Stimulated activated naive CD8-positive, alpha-beta T cell treated with anti-CD3 and anti-CD28 coated beads, Interleukin-15, amount 100 ng/mL, for 72 hours (primary cell): ENCODE results near the gene UGT1A10.
A peak's percentile ranks its signal among the peaks of the same experiment; 100 is the strongest.
"Not testable (repeated sequence)": the region's sequence is repeated elsewhere in the genome, so short reads cannot be mapped to it uniquely, and the experiment has no call there.

Source experiments
- ATAC-seq: fragments of 150-1000 bp; cut with Tn5 transposase; 2 replicates; pipeline ENCODE4 v1.10.0; 2021; ENCODE audit warnings: mild to moderate bottlenecking, moderate library complexity
- DNase-seq, 2 donors: peaks; one replicate each; pipeline ENCODE4 v3.0.0; 2021 to 2022
- H3K27ac Mint-ChIP-seq, 2 donors: one replicate each; pipeline ENCODE4 v1.8.0; 2022; ENCODE audit warnings: mild to moderate bottlenecking in 2 of 2, mixed read lengths in 2 of 2, moderate library complexity in 2 of 2
- H3K27me3 Mint-ChIP-seq: one replicate; pipeline ENCODE4 v1.8.0; 2022; ENCODE audit warnings: mixed read lengths
- H3K4me1 Mint-ChIP-seq: one replicate; pipeline ENCODE4 v1.8.0; 2022; ENCODE audit warnings: mild to moderate bottlenecking, mixed read lengths
- H3K4me3 Mint-ChIP-seq, 2 donors: one replicate each; pipeline ENCODE4 v1.8.0; 2022; ENCODE audit warnings: mild to moderate bottlenecking in 2 of 2, mixed read lengths in 2 of 2, moderate library complexity in 1 of 2
- H3K9me3 Mint-ChIP-seq, 2 donors: one replicate each; pipeline ENCODE4 v1.8.0; 2022; ENCODE audit warnings: mixed read lengths in 2 of 2

The UGT1A10 gene

DNA sequence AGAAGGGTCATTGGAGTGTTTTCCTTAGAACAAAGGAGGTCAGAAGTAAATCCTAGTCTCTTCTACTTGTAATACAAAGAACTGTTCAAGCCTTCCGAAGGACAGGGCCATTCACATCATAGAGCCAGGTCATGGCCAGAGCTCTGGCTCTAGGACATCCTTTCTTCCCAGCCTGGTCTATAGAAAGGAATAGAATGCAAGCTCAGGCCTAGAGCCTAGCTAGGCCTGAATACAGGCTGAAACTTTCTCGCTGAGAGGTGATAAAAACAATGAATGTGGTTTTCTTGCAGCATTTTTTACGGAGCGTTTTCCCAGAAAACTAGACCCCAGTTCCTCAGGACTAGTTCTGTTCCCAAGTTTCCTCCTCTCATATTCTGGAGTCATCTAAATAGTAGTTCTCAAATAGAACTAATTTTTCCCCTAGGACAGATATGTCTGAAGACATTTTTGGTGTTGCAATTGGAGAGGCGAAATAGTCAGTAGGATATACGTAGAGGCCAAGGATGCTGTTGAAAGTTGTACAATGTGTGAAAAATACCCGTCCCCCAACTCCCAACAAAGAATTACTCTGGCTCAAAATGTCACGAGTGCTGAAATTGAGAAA is 63.3 kb downstream of the UGT1A10 start:
- no peak for DNase-seq
- Mint-ChIP-seq H3K9me3 (peaks cover 0 to 8% of the 10 kb centered on the region in 2 donors), H3K4me1 (no peaks in the 10 kb centered on the region), H3K27ac (no peak overlapping the region), H3K4me3 (no peak overlapping the region), H3K27me3 (no peaks in the 10 kb centered on the region)
- ATAC-seq: no peak

GRCh38 chr2:233700028-233700635 is 63.9 kb downstream of the UGT1A10 start:
- no peak for ATAC-seq
- H3K4me3 Mint-ChIP-seq: no peak overlapping the region
- no peak overlapping the region for H3K27ac Mint-ChIP-seq

DNA sequence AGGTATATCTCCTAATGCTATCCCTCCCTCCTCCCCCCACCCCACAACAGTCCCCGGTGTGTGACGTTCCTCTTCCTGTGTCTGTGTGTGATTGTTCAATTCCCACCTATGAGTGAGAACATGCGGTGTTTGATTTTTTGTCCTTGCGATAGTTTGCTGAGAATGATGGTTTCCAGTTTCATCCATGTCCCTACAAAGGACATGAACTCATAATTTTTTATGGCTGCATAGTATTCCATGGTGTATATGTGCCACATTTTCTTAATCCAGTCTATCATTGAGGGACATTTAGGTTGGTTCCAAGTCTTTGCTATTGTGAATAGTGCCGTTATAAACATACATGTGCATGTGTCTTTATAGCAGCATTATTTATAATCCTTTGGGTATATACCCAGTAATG is 64.6 kb downstream of the UGT1A10 start:
- H3K9me3 Mint-ChIP-seq, DNase-seq, H3K27me3 Mint-ChIP-seq, ATAC-seq, H3K4me3 Mint-ChIP-seq, H3K27ac Mint-ChIP-seq, H3K4me1 Mint-ChIP-seq: not testable (repeated sequence)

More at GRCh38 chr2:233700028-233700635, 63.9 kb downstream of the UGT1A10 start:
- H3K9me3 Mint-ChIP-seq: peaks cover 0 to 8% of the 10 kb centered on the region in 2 donors
- no peak for DNase-seq
- H3K27me3 Mint-ChIP-seq: no peaks in the 10 kb centered on the region
- H3K4me1 Mint-ChIP-seq: no peaks in the 10 kb centered on the region

GRCh38 chr2:233702238-233702637 is 66.0 kb downstream of the UGT1A10 start:
- DNase-seq (no peak), ATAC-seq (no peak)
- Mint-ChIP-seq H3K4me1 (no peaks in the 10 kb centered on the region), H3K27ac (no peak overlapping the region), H3K27me3 (no peaks in the 10 kb centered on the region), H3K4me3 (no peak overlapping the region), H3K9me3 (peaks cover 0 to 8% of the 10 kb centered on the region in 2 donors)

DNA sequence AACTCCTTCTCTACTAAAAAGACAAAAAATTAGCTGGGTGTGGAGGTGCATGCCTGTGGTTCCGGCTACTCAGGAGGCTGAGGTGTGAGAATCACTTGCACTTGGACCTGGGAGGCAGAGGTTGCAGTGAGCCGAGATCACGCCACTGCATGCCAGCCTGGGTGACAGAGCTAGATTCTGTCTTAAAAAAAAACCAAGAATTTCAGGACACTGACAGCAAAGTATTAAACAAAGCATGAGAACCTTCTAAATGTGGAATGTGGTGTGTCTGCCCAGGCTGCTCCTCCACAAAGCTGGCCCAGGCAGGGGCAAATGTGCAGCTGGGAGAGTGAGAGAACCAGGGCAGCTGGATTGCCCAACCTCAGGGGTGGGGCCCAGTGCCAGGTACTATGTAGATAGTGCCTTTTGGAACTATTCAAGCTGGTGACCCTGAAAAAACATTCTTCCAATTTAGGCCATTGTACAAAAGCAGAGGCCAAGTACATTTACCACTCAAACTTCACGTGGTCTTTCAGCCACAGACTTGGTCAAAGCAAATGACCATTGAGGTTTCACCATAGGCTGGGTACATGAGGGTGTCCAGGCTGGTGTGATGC is 69.8 kb downstream of the UGT1A10 start:
- H3K27ac Mint-ChIP-seq: no peak overlapping the region
- DNase-seq (no peak), ATAC-seq (no peak)
- H3K27me3 Mint-ChIP-seq: peaks cover under 1% of the 10 kb centered on the region
- H3K4me3 Mint-ChIP-seq: no peak overlapping the region
- peaks cover 0 to 8% of the 10 kb centered on the region in 2 donors for H3K9me3 Mint-ChIP-seq
- no peaks in the 10 kb centered on the region for H3K4me1 Mint-ChIP-seq

DNA sequence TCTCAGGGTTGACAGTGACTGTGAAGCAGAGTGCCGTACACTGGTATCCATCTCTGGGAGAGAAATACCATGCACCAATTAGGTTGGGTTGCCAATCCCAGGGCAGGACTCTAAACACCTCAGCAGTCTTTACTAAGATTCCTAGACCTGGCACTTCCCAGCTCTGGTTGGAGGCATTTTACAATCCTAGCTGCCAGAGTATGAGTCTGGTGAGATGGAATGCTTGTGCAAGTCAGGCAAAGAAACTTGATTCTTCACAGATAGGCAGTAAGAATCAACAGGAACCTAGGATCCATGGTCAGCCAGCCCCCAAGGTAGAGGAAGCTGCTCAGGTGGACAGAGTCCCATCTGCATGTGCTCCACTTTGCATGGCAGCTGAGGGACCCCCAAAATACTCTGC is 70.5 kb downstream of the UGT1A10 start:
- H3K4me3 Mint-ChIP-seq: no peak overlapping the region
- H3K9me3 Mint-ChIP-seq: peaks cover 0 to 8% of the 10 kb centered on the region in 2 donors
- peaks cover 4% of the 10 kb centered on the region for H3K4me1 Mint-ChIP-seq
- DNase-seq (no peak), ATAC-seq (no peak)
- no peak overlapping the region for H3K27ac Mint-ChIP-seq
- peaks cover 7% of the 10 kb centered on the region for H3K27me3 Mint-ChIP-seq

DNA sequence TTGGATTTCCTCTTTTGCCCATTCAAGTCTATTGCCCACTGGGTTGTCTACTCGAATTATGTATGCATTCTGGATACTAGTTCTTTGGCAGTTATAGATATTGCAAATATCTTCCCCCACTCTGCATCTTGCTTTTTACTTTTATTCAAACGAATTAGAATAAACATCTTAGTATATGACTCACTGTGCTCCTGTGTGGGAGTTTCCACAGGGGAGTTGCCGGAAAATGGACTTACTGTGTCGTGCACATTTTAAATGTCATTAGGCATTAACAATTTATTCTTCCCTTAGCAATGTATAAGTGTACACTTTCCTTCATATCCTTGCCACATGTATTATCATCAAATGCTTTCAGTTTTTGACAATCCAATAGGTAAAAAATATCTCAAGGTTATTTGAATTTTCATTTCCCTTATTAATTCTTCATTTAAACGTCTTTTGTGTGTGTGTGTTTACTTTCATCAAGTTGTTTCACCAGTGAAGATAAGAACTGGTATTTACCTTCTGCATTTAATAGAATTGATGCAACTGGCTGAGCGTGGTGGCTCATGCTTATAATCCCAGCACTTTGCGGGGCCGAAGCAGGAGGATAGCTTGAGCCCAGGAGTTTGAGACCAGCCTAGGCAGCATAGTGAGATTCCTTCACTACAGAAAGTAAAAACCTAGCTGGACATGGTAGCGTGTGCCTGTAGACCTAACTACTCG is 71.8 kb downstream of the UGT1A10 start:
- peaks cover 21% of the 10 kb centered on the region for H3K27me3 Mint-ChIP-seq
- H3K9me3 Mint-ChIP-seq: peaks cover 0 to 7% of the 10 kb centered on the region in 2 donors
- no peak for ATAC-seq
- H3K27ac Mint-ChIP-seq: no peak overlapping the region
- H3K4me1 Mint-ChIP-seq: peaks cover 12% of the 10 kb centered on the region
- no peak for DNase-seq
- H3K4me3 Mint-ChIP-seq: no peak overlapping the region

GRCh38 chr2:233708942-233709341 is 72.7 kb downstream of the UGT1A10 start:
- Mint-ChIP-seq H3K4me3 (no peak overlapping the region), H3K27ac (no peak overlapping the region), H3K27me3 (peaks cover 30% of the 10 kb centered on the region), H3K4me1 (peaks cover 20% of the 10 kb centered on the region), H3K9me3 (peaks cover 0 to 3% of the 10 kb centered on the region in 2 donors)
- DNase-seq: no peak
- ATAC-seq: no peak

DNA sequence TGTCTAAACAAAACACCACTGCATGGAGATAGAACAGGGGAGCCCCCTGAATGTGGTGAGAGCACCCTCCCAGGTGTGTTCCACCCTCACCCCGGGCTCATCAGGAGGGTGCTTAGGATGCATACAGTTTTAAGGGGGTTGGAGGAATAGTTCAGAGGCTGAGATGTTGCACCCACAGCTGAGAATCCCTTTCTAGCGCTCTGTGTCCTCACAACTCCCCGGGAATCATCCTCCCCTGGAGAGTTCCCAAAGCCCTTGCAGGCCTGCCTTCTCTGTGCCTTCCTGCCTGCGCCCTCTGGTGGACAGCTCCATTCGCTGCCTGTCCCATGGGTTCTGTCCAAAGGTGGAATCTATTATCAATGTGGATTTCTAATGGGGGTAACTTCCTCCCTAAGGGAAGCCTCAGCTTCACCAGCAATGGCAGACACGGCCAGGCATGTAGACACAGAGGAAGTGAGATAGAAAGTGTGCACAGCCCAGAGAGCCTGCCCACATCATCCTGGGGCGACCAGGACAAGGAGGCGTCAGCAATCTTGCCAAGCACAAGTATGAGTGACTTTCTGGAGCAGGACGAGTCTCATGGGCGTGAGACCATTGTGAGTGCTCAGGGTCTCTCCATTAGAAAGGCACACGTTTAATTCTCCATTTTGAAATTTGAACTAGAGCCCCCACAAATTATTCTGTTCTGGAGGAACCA is 75.2 kb downstream of the UGT1A10 start:
- H3K4me1 Mint-ChIP-seq: peaks cover 24% of the 10 kb centered on the region
- H3K27ac Mint-ChIP-seq: no peak overlapping the region
- peak; percentile 80 for ATAC-seq
- H3K27me3 Mint-ChIP-seq: peaks cover 33% of the 10 kb centered on the region
- DNase-seq: peak; percentile 59 to 64
- no peak overlapping the region for H3K4me3 Mint-ChIP-seq
- no peaks in the 10 kb centered on the region for H3K9me3 Mint-ChIP-seq

- H3K27me3 Mint-ChIP-seq: peaks cover 46% of the 10 kb centered on the region
- no peaks in the 10 kb centered on the region for H3K9me3 Mint-ChIP-seq
- no peak within 1 kb of the TSS for H3K4me3 Mint-ChIP-seq
- H3K27ac Mint-ChIP-seq: no peak within 1 kb of the TSS
- no peak for DNase-seq
- no peak for ATAC-seq
- peaks cover 24% of the 10 kb centered on the region for H3K4me1 Mint-ChIP-seq
Observed at GRCh38 chr2:233712611-233713261, 76.5 kb downstream of the UGT1A10 start, which contains the start of gene UGT1A5. Gene UGT1A5, plus strand, starts transcription at chr2:233712907. Its CDS starts 85 bp downstream, at chr2:233712992.

GRCh38 chr2:233713262-233713615 is 77.0 kb downstream of the UGT1A10 start:
- ATAC-seq (no peak), DNase-seq (no peak)
- Mint-ChIP-seq H3K27me3 (peaks cover 51% of the 10 kb centered on the region), H3K9me3 (no peaks in the 10 kb centered on the region), H3K27ac (no peak overlapping the region), H3K4me3 (no peak overlapping the region), H3K4me1 (peaks cover 24% of the 10 kb centered on the region)

- DNase-seq (no peak), ATAC-seq (no peak)
- peaks cover 60% of the 10 kb centered on the region for H3K27me3 Mint-ChIP-seq
- H3K4me1 Mint-ChIP-seq: peaks cover 24% of the 10 kb centered on the region
- no peaks in the 10 kb centered on the region for H3K9me3 Mint-ChIP-seq
- no peak overlapping the region for H3K27ac Mint-ChIP-seq
- H3K4me3 Mint-ChIP-seq: no peak overlapping the region
Observed at GRCh38 chr2:233714121-233714520, 77.9 kb downstream of the UGT1A10 start.

GRCh38 chr2:233718552-233718951 is 82.3 kb downstream of the UGT1A10 start, which contains the start of gene UGT1A4:
Gene UGT1A4, plus strand, starts transcription at chr2:233718736. Its CDS starts 85 bp downstream, at chr2:233718821.
- no peak for ATAC-seq
- peaks cover 56% of the 10 kb centered on the region for H3K27me3 Mint-ChIP-seq

DNA sequence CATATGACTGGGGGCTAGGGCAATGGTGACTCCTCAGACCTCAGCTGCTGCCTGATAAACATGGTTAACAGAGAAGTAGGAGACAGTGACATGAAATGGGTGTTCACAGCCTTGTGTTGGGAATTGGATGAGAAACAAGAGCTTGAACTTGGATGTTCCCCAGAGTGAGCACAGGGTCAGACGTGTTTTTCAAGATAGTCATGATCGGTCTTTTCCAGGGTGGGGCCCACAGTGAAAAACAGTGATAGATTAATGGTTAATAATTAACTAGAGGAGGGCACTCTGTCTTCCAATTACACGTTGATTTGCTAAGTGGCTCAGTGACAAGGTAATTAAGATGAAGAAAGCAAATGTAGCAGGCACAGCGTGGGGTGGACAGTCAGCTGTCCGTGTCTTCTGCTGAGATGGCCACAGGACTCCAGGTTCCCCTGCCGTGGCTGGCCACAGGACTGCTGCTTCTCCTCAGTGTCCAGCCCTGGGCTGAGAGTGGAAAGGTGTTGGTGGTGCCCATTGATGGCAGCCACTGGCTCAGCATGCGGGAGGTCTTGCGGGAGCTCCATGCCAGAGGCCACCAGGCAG is 92.6 kb downstream of the UGT1A10 start, which contains the start of gene UGT1A3:
UGT1A3 (plus strand) TSS at position 320 of the 579 bp plus-strand sequence; CDS start at position 405, 85 bp downstream.
- Mint-ChIP-seq H3K4me3 (no peak within 1 kb of the TSS), H3K9me3 (peaks cover 0 to 8% of the 10 kb centered on the region in 2 donors), H3K4me1 (no peaks in the 10 kb centered on the region), H3K27ac (no peak within 1 kb of the TSS), H3K27me3 (peaks cover 53% of the 10 kb centered on the region)
- ATAC-seq (no peak), DNase-seq (no peak)

More at GRCh38 chr2:233718552-233718951, 82.3 kb downstream of the UGT1A10 start, which contains the start of gene UGT1A4:
- no peaks in the 10 kb centered on the region for H3K9me3 Mint-ChIP-seq
- peaks cover 11% of the 10 kb centered on the region for H3K4me1 Mint-ChIP-seq
- no peak within 1 kb of the TSS for H3K27ac Mint-ChIP-seq
- H3K4me3 Mint-ChIP-seq: no peak within 1 kb of the TSS
- no peak for DNase-seq
